Measurements from ENCODE around the gene RGS8. TPM values are rescaled to one million over a fixed set of nuclear protein-coding genes. Genes with fewer than 3 reads are reported as not detected.

RGS8 gene
- polyA plus RNA-seq, 1 donor from 2014 or later: 8.3 TPM

GRCh38 chr1:182703539-182703938, 19.2 kb upstream of the RGS8 start:
- no peak overlapping the region for H3K4me3 ChIP-seq (ENCODE audit: low read length)
- H3K79me2 ChIP-seq (replicated peaks; ENCODE audit: insufficient read depth, low read length): no peaks in the 10 kb centered on the region
- H3K9me3 ChIP-seq (ENCODE audit: low read length): no peaks in the 10 kb centered on the region
- H3K27me3 ChIP-seq (ENCODE audit: insufficient read depth, low read depth, low read length): no peaks in the 10 kb centered on the region
- TF ChIP-seq TAF1 (IDR thresholded peaks at IDR 0.05; ENCODE audit: low read depth): no peak
- no peak overlapping the region for H2AFZ ChIP-seq (ENCODE audit: low read depth, low read length)
- no peaks in the 10 kb centered on the region for H3F3A ChIP-seq (ENCODE audit: insufficient read depth, low read length, poor library complexity, severe bottlenecking)
- H3K9ac ChIP-seq (ENCODE audit: low read length): no peak overlapping the region
- no peak overlapping the region for H3K4me2 ChIP-seq (ENCODE audit: low read length)
- H4K20me1 ChIP-seq (ENCODE audit: insufficient read depth): no peaks in the 10 kb centered on the region
- no peaks in the 10 kb centered on the region for H3K36me3 ChIP-seq (ENCODE audit: insufficient read depth, low read length)
- H3K9me2 ChIP-seq (ENCODE audit: insufficient read depth, low read length): no peaks in the 10 kb centered on the region
- no peak overlapping the region for H3K27ac ChIP-seq (ENCODE audit: low read length)

GRCh38 chr1:182702826-182703524, 18.6 kb upstream of the RGS8 start:
- no peaks in the 10 kb centered on the region for H3K27me3 ChIP-seq (ENCODE audit: insufficient read depth, low read depth, low read length)
- no peak overlapping the region for H3K4me2 ChIP-seq (ENCODE audit: low read length)
- H4K20me1 ChIP-seq (ENCODE audit: insufficient read depth): no peaks in the 10 kb centered on the region
- H3K9me3 ChIP-seq (ENCODE audit: low read length): no peaks in the 10 kb centered on the region
- no peaks in the 10 kb centered on the region for H3K79me2 ChIP-seq (replicated peaks; ENCODE audit: insufficient read depth, low read length)
- no peaks in the 10 kb centered on the region for H3F3A ChIP-seq (ENCODE audit: insufficient read depth, low read length, poor library complexity, severe bottlenecking)
- H3K36me3 ChIP-seq (ENCODE audit: insufficient read depth, low read length): no peaks in the 10 kb centered on the region
- no peak overlapping the region for H3K9ac ChIP-seq (ENCODE audit: low read length)
- TF ChIP-seq REST (IDR thresholded peaks at IDR 0.05; ENCODE audit: borderline replicate concordance) (no peak), TAF1 (IDR thresholded peaks at IDR 0.05; ENCODE audit: low read depth) (no peak), POLR2AphosphoS5 (IDR thresholded peaks at IDR 0.05) (no peak)
- no peak overlapping the region for H2AFZ ChIP-seq (ENCODE audit: low read depth, low read length)
- no peaks in the 10 kb centered on the region for H3K9me2 ChIP-seq (ENCODE audit: insufficient read depth, low read length)
- no peak overlapping the region for H3K4me3 ChIP-seq (ENCODE audit: low read length)
- H3K27ac ChIP-seq (ENCODE audit: low read length): no peak overlapping the region

GRCh38 chr1:182700351-182700709, 15.9 kb upstream of the RGS8 start:
- Histone ChIP-seq H3K9me2 (ENCODE audit: insufficient read depth, low read length) (no peaks in the 10 kb centered on the region), H2AFZ (ENCODE audit: low read depth, low read length) (no peak overlapping the region), H3F3A (ENCODE audit: insufficient read depth, low read length, poor library complexity, severe bottlenecking) (no peaks in the 10 kb centered on the region), H3K9me3 (ENCODE audit: low read length) (no peaks in the 10 kb centered on the region), H3K36me3 (ENCODE audit: insufficient read depth, low read length) (no peaks in the 10 kb centered on the region), H3K27me3 (ENCODE audit: insufficient read depth, low read depth, low read length) (no peaks in the 10 kb centered on the region), H3K27ac (ENCODE audit: low read length) (no peak overlapping the region), H3K79me2 (replicated peaks; ENCODE audit: insufficient read depth, low read length) (no peaks in the 10 kb centered on the region), H3K4me3 (ENCODE audit: low read length) (no peak overlapping the region), H4K20me1 (ENCODE audit: insufficient read depth) (no peaks in the 10 kb centered on the region), H3K4me2 (ENCODE audit: low read length) (no peak overlapping the region), H3K9ac (ENCODE audit: low read length) (no peak overlapping the region)
- TF ChIP-seq CTCF (IDR thresholded peaks at IDR 0.05; ENCODE audit: poor library complexity, severe bottlenecking) (no peak), MXI1 (conservative IDR thresholded peaks at IDR 0.05; ENCODE audit: poor library complexity, severe bottlenecking) (no peak), REST (IDR thresholded peaks at IDR 0.05; ENCODE audit: borderline replicate concordance) (no peak), TAF1 (IDR thresholded peaks at IDR 0.05; ENCODE audit: low read depth) (no peak), POLR2AphosphoS5 (IDR thresholded peaks at IDR 0.05) (no peak), SMC3 (conservative IDR thresholded peaks at IDR 0.05; ENCODE audit: poor library complexity) (no peak), EP300 (conservative IDR thresholded peaks at IDR 0.05; ENCODE audit: poor library complexity, severe bottlenecking) (no peak)
